Trophoblast cell (in vitro differentiated cells and primary cell): ENCODE measurements around the gene PAX3.

Experiments
- DNase-seq, 2 donors: peaks; one replicate each; pipeline ENCODE4 v3.0.0-alpha.2; 2016
- H2AFZ ChIP-seq: 2 replicates; pipeline ENCODE4 v1.6.1; 2013; ENCODE audit warnings: low read length, moderate library complexity, mild to moderate bottlenecking; ENCODE audit not compliant: insufficient read depth, poor library complexity
- H2AK5ac ChIP-seq: 2 replicates; pipeline ENCODE4 v1.6.1; 2013; ENCODE audit warnings: mild to moderate bottlenecking, low read length
- H2BK120ac ChIP-seq: 2 replicates; pipeline ENCODE4 v1.6.1; 2013; ENCODE audit warnings: low read length, mild to moderate bottlenecking, moderate library complexity; ENCODE audit not compliant: insufficient read depth, poor library complexity
- H2BK12ac ChIP-seq: 2 replicates; pipeline ENCODE4 v1.6.1; 2013; ENCODE audit warnings: mild to moderate bottlenecking, low read length, moderate library complexity
- H2BK5ac ChIP-seq: 2 replicates; pipeline ENCODE4 v1.6.1; 2013; ENCODE audit warnings: low read length, low read depth, moderate library complexity, mild to moderate bottlenecking; ENCODE audit not compliant: poor library complexity
- H3K14ac ChIP-seq: 2 replicates; pipeline ENCODE4 v1.6.1; 2013; ENCODE audit warnings: mild to moderate bottlenecking, low read length
- H3K18ac ChIP-seq: 2 replicates; pipeline ENCODE4 v1.6.1; 2013; ENCODE audit warnings: mild to moderate bottlenecking, low read length
- H3K23ac ChIP-seq: 2 replicates; pipeline ENCODE4 v1.6.1; 2013; ENCODE audit warnings: low read length
- H3K27ac ChIP-seq: 2 replicates; pipeline ENCODE4 v1.5.1; 2013; ENCODE audit warnings: low read depth, mild to moderate bottlenecking, inconsistent platforms, low read length, moderate library complexity
- H3K27me3 ChIP-seq: 2 replicates; pipeline ENCODE4 v1.6.1; 2013; ENCODE audit warnings: inconsistent platforms, mild to moderate bottlenecking, low read length, moderate library complexity; ENCODE audit not compliant: insufficient read depth
- H3K36me3 ChIP-seq, 2 experiments: 1 replicate in 1 of 2; 2 replicates in 1 of 2; pipeline ENCODE4 v1.6.1; 2013; ENCODE audit warnings: low read length in 2 of 2, mild to moderate bottlenecking in 2 of 2, moderate library complexity in 1 of 2; ENCODE audit not compliant: insufficient read depth in 2 of 2, control insufficient read depth in 1 of 2
- H3K4ac ChIP-seq: 2 replicates; pipeline ENCODE4 v1.6.1; 2013; ENCODE audit warnings: low read depth, mild to moderate bottlenecking, low read length, moderate library complexity
- H3K4me1 ChIP-seq, 2 experiments: 1 replicate in 1 of 2; 2 replicates in 1 of 2; pipeline ENCODE4 v1.6.1; 2013; ENCODE audit warnings: low read length in 2 of 2, mild to moderate bottlenecking in 2 of 2, moderate library complexity in 1 of 2; ENCODE audit not compliant: insufficient read depth in 2 of 2, control insufficient read depth in 1 of 2
- H3K4me2 ChIP-seq: 2 replicates; pipeline ENCODE4 v1.6.1; 2013; ENCODE audit warnings: inconsistent platforms, mild to moderate bottlenecking, low read length, moderate library complexity
- H3K4me3 ChIP-seq: 2 replicates; pipeline ENCODE4 v1.5.1; 2013; ENCODE audit warnings: mild to moderate bottlenecking, low read depth, low read length, inconsistent platforms
- H3K79me1 ChIP-seq: one replicate; pipeline ENCODE4 v1.6.1; 2013; ENCODE audit warnings: low read length
- H3K79me2 ChIP-seq: 2 replicates; pipeline ENCODE4 v1.6.1; 2013; ENCODE audit warnings: low read length, mild to moderate bottlenecking; ENCODE audit not compliant: control insufficient read depth, insufficient read depth, poor library complexity
- H3K9ac ChIP-seq: 2 replicates; pipeline ENCODE4 v1.6.1; 2013; ENCODE audit warnings: mild to moderate bottlenecking, low read length
- H3K9me3 ChIP-seq: 2 replicates; pipeline ENCODE4 v1.6.1; 2013; ENCODE audit warnings: low read depth, mild to moderate bottlenecking, control low read depth, inconsistent platforms, low read length; ENCODE audit not compliant: insufficient read depth
- H4K12ac ChIP-seq: 2 replicates; pipeline ENCODE4 v1.6.1; 2013; ENCODE audit warnings: low read depth, mild to moderate bottlenecking, low read length, moderate library complexity
- H4K8ac ChIP-seq: 2 replicates; pipeline ENCODE4 v1.6.1; 2013; ENCODE audit warnings: low read depth, mild to moderate bottlenecking, low read length, moderate library complexity
- H4K91ac ChIP-seq: one replicate; pipeline ENCODE4 v1.6.1; 2013; ENCODE audit warnings: low read depth, mild to moderate bottlenecking, low read length, moderate library complexity
- WGBS: extraction: QIAGEN DNeasy Blood & Tissue Kit; methylation state at CpG from one replicate; pipeline ENCODE4 v1.1.7; 2013; ENCODE audit warnings: missing lambda C conversion rate; ENCODE audit not compliant: insufficient read length, insufficient coverage; ENCODE audit errors: extremely low coverage; 5-methylcytosine and 5-hydroxymethylcytosine counted together

The PAX3 gene

GRCh38 chr2:222305516-222306392 lies 7.0 kb upstream of the PAX3 start:
- no peak for DNase-seq
- Histone ChIP-seq H2AK5ac (no peak overlapping the region), H3K23ac (no peak overlapping the region), H3K79me1 (no peaks in the 10 kb centered on the region), H4K12ac (no peak overlapping the region), H3K9ac (no peak overlapping the region), H3K27me3 (peaks cover 91% of the 10 kb centered on the region), H3K36me3 (no peaks in the 10 kb centered on the region), H2BK12ac (no peak overlapping the region), H3K18ac (no peak overlapping the region), H2AFZ (no peak overlapping the region), H3K4ac (no peak overlapping the region), H3K4me2 (peak overlapping the region; percentile 32), H3K14ac (no peak overlapping the region), H3K4me1 (peaks cover 0 to 4% of the 10 kb centered on the region in 2 experiments), H3K9me3 (peaks cover 2% of the 10 kb centered on the region), H4K91ac (no peak overlapping the region), H4K8ac (no peak overlapping the region), H2BK5ac (no peak overlapping the region), H3K4me3 (no peak overlapping the region), H3K27ac (no peak overlapping the region), H3K79me2 (no peaks in the 10 kb centered on the region), H2BK120ac (no peak overlapping the region)
- WGBS: no CpG with 5 or more reads among the region's 66 CpGs

GRCh38 chr2:222304737-222305515 lies 6.1 kb upstream of the PAX3 start:
- Histone ChIP-seq H3K23ac (no peak overlapping the region), H3K4ac (no peak overlapping the region), H3K27ac (no peak overlapping the region), H2BK5ac (no peak overlapping the region), H3K36me3 (no peaks in the 10 kb centered on the region), H4K8ac (no peak overlapping the region), H2BK120ac (no peak overlapping the region), H4K12ac (no peak overlapping the region), H3K4me2 (no peak overlapping the region), H2AK5ac (no peak overlapping the region), H4K91ac (no peak overlapping the region), H3K4me1 (peaks cover 0 to 4% of the 10 kb centered on the region in 2 experiments), H3K9me3 (peaks cover 2% of the 10 kb centered on the region), H2BK12ac (no peak overlapping the region), H3K79me1 (no peaks in the 10 kb centered on the region), H3K27me3 (peaks cover 94% of the 10 kb centered on the region), H3K18ac (no peak overlapping the region), H2AFZ (no peak overlapping the region), H3K4me3 (no peak overlapping the region), H3K14ac (no peak overlapping the region), H3K79me2 (no peaks in the 10 kb centered on the region), H3K9ac (no peak overlapping the region)
- DNase-seq: no peak
- WGBS: no CpG with 5 or more reads among the region's 39 CpGs

- Histone ChIP-seq H3K9ac (no peak overlapping the region), H3K27ac (no peak overlapping the region), H3K4me2 (no peak overlapping the region), H2BK5ac (no peak overlapping the region), H4K8ac (no peak overlapping the region), H3K79me1 (no peaks in the 10 kb centered on the region), H3K4me1 (peaks cover 0 to 4% of the 10 kb centered on the region in 2 experiments), H3K23ac (no peak overlapping the region), H3K27me3 (peaks cover 96% of the 10 kb centered on the region), H3K36me3 (no peaks in the 10 kb centered on the region), H4K91ac (no peak overlapping the region), H2AK5ac (no peak overlapping the region), H3K14ac (no peak overlapping the region), H3K4ac (no peak overlapping the region), H3K9me3 (peaks cover 3% of the 10 kb centered on the region), H3K4me3 (no peak overlapping the region), H2BK120ac (no peak overlapping the region), H4K12ac (no peak overlapping the region), H3K18ac (no peak overlapping the region), H2BK12ac (no peak overlapping the region), H2AFZ (no peak overlapping the region), H3K79me2 (no peaks in the 10 kb centered on the region)
- no peak for DNase-seq
- 86% methylated on average over 1 of the region's 38 CpGs for WGBS
These were observed 5.3 kb upstream of the PAX3 start for GRCh38 chr2:222303828-222304736.
